MM.1S (cell line): ENCODE measurements around the gene LRWD1.
"Not testable (repeated sequence)": the region's sequence is repeated elsewhere in the genome, so short reads cannot be mapped to it uniquely, and the experiment has no call there.

Experiments
- EZH2 ChIP-seq: fragments of 300-600 bp; sonication (generic); optimal IDR thresholded peaks from 2 replicates; pipeline ENCODE3; 2017; ENCODE audit warnings: low read depth, mild to moderate bottlenecking, antibody characterized with exemption, low read length, mixed read lengths
- EZH2phosphoT487 ChIP-seq: fragments of 300-600 bp; sonication (generic); IDR thresholded peaks from 2 replicates; pipeline ENCODE4 v1.6.1; 2018; ENCODE audit warnings: antibody characterized with exemption, low read length
- TF ChIP-seq, protein P1 (sequence below): fragments of 300-600 bp; sonication (generic); IDR thresholded peaks from 2 replicates; pipeline ENCODE4 v1.5.1; 2016; ENCODE audit warnings: antibody characterized with exemption, low read length, mixed read lengths

DNA sequence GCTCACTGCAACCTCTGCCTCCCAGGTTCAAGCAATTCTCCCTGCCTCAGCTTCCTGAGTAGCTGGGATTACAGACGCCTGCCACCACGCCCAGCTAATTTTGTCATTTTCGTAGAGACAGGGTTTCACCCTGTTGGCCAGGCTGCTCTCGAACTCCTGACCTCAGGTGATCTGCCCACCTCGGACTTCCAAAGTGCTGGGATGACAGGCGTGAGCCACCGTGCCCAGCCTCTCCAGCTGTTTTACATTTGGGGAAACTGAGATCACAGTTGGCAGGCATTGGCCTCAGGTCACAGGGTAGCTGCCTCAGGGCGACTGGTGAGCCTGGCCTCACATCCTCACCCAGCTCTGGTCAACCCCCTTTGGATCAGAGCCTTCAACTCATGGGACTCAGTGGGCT is 45.8 kb downstream of the LRWD1 start:
- TF ChIP-seq, protein P1, sequence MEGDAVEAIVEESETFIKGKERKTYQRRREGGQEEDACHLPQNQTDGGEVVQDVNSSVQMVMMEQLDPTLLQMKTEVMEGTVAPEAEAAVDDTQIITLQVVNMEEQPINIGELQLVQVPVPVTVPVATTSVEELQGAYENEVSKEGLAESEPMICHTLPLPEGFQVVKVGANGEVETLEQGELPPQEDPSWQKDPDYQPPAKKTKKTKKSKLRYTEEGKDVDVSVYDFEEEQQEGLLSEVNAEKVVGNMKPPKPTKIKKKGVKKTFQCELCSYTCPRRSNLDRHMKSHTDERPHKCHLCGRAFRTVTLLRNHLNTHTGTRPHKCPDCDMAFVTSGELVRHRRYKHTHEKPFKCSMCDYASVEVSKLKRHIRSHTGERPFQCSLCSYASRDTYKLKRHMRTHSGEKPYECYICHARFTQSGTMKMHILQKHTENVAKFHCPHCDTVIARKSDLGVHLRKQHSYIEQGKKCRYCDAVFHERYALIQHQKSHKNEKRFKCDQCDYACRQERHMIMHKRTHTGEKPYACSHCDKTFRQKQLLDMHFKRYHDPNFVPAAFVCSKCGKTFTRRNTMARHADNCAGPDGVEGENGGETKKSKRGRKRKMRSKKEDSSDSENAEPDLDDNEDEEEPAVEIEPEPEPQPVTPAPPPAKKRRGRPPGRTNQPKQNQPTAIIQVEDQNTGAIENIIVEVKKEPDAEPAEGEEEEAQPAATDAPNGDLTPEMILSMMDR: not testable (repeated sequence)
- not testable (repeated sequence) for TF ChIP-seq EZH2phosphoT487, EZH2
